Posterior vena cava (tissue), 2 donors: ENCODE results near the gene DCAF5. TPM values are rescaled to one million over a fixed set of nuclear protein-coding genes. Genes with fewer than 3 reads are reported as not detected.

Experiments
- DNase-seq: peaks from one replicate; pipeline ENCODE4 v3.0.0-alpha.2; 2020; ENCODE audit warnings: low spot score
- intact Hi-C, 2 donors: fragments of 100-400 bp; cut with DNase I; formaldehyde crosslinking; loops; one replicate each; pipeline versions ENCODE4 v1.14.1 to v1.14.2; 2022 to 2023
- total RNA-seq, 2 donors: library from RNA; stranded (reverse); fragmentation: NEBNext Ultra II Directional; extraction: Animal tissue kit (Norgen Biotek cat#: 25700); gene quantifications; one replicate each; pipeline ENCODE4 v1.2.1, GENCODE V29; 2021
- donor health status: DM: yes; HTN: yes; CAD: no.
- donor health status: DM: yes; HTN: yes; CAD: no.

The DCAF5 gene
- total RNA-seq, 2 donors from 2014 or later: 42.3 to 50.0 TPM

DNA sequence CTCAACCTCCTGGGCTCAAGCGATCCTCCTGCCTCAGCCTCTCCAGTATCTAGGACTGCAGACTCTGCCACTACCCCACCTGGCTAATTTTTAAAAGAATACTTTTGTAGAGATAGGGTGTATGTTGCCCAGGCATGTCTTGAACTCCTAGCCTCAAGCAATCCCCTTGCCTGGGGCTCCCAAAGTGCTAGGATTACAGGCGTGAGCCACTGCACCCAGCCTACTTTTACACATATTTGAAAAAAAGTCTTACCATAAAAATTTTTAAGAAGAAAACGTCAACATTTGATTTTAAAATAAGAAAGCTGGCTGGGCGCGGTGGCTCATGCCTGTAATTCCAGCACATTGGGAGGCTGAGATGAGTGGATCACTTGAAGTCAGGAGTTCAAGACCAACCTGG, 46.5 kb downstream of the DCAF5 start:
- intact Hi-C loops: no loop called here
- no peak for DNase-seq

DNA sequence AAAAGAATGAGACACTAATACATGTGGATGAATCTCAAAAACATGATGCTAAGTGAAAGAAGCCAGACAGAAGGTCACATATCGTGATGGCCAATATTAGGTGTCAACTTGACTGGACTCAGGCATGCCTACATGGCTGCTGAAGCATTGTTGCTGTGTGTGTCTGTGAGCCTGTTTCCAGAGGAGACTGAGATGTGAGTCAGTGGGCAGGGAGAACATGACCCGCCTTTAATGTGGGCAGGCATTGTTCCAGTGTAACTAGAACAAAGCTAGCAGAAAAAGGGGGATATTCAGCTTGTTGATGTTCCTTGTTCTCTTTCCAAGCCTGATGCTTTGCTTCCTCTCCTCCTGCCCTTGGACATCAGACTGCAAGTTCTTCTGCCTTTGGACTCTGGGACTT, 47.6 kb downstream of the DCAF5 start:
- no peak for DNase-seq
- intact Hi-C loops: no loop called here

DNA sequence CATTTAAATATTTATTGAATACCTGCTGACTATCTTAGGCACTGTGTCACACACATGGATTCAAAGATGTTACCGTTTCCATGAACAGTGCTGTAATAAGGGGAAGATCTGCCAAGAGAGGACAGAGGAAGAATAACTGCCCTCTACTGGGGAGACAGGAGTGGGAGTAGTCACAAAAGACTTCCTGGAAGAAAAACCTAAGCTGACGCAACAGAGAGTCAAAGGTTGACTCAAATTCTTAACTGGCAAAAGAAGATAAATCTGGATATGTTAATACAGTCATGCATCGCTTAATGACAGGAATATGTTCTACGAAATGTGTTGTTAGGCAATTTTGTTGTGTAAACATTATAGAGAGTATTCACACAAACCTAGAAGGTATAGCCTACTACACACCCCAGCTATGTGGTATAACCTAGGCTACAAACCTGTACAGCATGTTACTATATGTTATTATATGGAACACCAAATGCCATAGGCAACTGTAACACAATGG, 51.5 kb downstream of the DCAF5 start:
- DNase-seq: no peak
- intact Hi-C loops: no loop called here

DNA sequence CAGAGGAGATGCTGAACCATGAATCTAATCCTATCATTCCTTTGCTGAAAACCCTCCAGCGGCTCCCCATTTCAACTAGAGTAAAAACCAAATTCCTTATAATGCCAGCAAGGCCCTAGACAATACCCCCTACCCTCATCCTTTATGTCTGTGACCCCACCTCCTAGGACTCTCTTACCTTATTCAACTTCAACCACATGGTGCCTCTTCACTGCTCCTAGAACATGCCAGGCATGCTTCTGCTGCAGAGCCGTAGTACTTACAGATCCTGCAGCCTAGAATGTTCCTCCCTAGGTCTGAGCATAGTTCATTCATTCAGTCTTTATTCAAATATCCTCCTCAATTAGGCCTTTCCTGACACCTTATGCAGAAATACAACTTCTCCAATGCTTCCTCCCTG, 54.9 kb downstream of the DCAF5 start:
- DNase-seq: no peak

DNA sequence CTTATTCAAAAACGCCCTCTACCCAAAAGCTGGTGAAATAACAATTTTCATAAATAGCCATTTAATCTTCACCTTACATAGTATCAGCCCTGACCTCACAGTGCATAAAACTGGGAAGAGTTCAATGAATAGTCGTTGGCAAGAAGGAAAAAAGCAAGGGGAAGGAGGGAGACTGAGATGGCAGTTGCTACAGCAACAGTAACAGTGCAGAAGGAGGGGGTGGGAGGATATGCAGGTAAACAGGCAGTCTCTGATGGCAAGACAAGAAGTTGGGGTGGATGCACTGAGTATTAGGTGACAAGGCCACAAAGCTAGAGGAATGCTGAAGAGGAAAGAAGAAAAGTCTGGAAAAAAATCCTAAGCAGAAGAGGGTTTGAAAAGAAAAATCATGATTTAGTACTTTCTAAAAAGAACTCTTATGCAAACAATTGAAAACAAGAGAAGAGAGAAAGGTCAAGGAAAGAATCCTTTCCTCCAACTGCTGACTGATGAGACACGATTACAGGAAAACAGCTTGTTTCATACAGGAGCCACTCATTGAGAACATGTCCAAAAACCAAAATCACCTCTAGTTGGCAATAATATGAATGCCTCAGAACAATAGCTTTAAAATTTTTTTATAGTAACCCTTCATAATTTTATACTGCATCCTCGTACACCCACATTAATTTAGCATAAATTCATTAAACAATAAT, 56.0 kb downstream of the DCAF5 start:
- DNase-seq: no peak
- intact Hi-C loops: loop anchor here (5.0 to 10.0 kb wide), 2 partner anchors 182 to 185 kb away; no protein-coding TSS in a partner anchor

More for the DNA sequence above, 54.9 kb downstream of the DCAF5 start:
- intact Hi-C loops: loop anchor here (5.0 to 10.0 kb wide), 2 partner anchors 183 to 186 kb away; no protein-coding TSS in a partner anchor

DNA sequence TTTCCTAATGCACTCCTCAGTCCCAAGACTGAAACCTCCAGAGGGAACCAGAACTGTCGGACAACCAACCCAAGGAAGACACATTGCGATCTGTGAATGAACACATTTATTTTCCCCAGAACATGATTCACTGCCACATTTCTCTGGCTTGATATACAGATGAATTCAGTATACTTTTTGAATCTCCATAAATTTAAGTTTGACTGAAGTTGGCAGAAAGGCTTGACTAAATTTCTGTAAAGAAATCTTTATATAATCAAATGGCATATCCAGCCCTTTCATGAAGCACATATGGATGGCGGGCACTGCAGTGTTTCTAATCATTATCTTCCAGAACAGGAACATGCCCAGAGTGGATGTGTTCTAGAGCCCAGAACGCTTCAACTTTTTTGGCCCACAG, 56.7 kb downstream of the DCAF5 start:
- no peak for DNase-seq
- intact Hi-C loops: loop anchor here (5.0 to 10.0 kb wide), 2 partner anchors 181 to 184 kb away; no protein-coding TSS in a partner anchor

DNA sequence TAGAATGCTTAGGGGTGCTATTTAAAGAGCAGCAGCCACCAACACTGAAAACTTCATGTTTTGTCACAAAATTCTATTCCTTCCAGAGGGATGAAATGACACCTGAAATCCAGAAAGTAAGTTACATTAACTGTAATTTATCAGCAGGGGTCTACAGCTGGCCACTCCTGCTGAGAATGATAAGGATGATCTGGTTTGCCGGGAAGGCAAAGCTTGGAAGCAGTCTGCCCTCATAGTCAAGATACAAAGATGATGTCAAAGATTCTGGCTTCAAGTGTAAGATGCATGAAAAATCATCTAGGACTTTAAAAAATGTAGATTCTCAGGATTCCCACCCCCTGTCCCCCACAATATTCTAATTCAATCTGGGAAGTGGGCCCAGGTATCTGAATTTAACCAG, 58.4 kb downstream of the DCAF5 start:
- no peak for DNase-seq
- intact Hi-C loops: loop anchor here in 1 of 2 donors (10.0 kb wide), 1 partner anchor 180 kb away; no protein-coding TSS in a partner anchor

DNA sequence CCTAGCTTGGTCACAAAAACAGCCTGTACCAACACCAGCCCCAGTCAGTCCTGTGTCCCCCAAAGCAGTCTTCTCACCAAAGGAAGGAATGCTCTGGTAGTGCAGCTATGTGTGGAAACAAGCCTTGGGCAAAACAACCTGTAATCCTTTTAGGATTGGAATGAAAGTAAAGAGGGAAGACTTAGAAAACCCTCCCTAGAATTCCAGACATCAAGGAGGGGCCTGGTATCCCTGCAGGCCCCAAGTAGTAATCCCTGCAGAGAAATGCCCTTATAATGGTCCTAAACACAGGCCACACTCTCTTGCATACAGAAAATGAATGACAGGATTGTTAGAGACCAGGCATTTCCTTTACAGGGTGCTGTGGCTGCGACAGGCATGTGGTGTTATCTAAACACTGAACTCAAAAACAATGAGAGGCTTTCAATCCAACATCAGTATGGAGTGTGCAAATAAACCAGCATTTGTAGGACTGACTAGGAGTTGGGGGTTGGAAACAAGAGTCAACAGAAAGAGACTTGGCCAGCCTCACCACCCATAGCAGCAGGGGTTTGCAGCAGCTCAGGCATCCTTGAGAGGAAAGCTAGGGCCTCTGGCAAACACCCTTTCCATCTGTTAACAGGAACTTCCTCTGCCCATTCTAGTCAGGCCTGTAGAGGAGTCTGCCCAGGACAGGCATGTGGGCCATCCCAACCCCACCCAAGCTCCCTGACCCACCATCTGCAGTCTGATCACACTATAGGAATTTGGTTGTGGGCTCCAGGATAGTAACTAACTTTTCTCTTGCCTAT, 59.1 kb downstream of the DCAF5 start:
- DNase-seq: no peak
- intact Hi-C loops: loop anchor here in 1 of 2 donors (10.0 kb wide), 1 partner anchor 179 kb away; no protein-coding TSS in a partner anchor

DNA sequence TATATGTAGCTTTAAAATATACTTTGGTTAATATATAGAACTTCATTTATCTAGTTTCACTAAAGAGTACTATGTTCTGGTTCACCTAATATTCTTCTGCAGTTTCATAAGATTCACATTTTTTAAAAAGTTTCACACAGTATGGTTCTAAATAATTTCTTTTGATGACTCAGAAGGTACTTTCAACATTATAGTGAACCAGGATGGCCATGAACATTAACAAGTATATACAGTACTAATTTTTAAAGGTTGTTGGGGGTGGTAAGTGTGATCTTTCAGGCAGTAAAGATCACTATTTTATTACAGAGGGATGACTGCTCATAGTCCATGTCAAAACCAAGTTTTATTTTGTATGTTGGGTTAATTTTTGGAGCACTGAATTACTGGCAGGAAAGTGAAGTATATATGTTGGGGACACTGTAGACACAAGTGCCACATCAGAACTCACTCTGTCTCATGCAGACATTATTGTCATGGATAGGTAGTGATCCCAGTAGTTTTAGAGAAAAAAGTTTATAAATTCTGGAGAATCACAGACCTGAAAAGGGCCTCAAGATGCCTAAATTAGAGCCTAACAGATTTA, 60.0 kb downstream of the DCAF5 start:
- DNase-seq: no peak
- intact Hi-C loops: loop anchor here in 1 of 2 donors (10.0 kb wide), 1 partner anchor 178 kb away; no protein-coding TSS in a partner anchor

DNA sequence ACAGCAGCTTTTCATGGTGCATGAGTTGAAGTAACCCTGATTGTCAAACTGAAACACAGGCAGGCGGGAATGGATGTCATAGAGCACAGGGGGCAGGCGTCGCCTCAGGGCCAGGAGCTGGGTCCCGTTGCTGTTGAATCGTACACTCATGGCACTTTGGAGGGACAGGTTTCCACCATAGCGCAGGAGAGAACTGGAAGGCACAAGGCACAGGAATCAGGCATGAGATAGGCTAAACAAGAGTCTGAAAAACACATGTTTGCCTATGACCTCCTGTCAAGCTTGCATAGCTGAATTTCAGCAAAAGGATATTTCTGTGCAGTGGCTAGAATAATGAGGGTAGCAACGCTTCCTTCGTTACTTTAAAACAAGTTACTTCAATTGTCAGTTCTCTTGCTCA, 61.2 kb downstream of the DCAF5 start:
- DNase-seq: no peak
- intact Hi-C loops: loop anchor here in 1 of 2 donors (2.0 to 10.0 kb wide), 2 partner anchors 51 to 177 kb away; no protein-coding TSS in a partner anchor

DNA sequence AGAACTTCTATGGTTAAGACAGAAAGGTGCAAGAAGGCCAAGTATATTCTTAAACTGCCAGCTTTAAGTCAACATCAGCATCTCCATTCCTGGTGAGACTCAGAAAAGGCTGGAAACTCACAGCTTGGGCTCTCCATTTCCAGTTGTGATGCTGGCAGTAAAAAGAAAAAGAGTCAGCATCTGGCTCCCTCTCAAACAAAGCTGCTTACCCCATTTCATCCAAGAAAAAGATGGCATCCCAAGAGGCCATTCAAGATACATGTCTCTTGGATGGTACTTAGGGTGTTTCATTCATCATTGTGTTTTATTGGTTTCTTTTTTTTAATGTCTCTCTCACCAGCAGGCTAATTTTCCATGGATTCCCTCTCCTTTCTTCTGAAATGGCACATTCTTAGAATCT, 61.9 kb downstream of the DCAF5 start:
- no peak for DNase-seq
- intact Hi-C loops: loop anchor here in 1 of 2 donors (2.0 to 10.0 kb wide), 2 partner anchors 50 to 176 kb away; no protein-coding TSS in a partner anchor

DNA sequence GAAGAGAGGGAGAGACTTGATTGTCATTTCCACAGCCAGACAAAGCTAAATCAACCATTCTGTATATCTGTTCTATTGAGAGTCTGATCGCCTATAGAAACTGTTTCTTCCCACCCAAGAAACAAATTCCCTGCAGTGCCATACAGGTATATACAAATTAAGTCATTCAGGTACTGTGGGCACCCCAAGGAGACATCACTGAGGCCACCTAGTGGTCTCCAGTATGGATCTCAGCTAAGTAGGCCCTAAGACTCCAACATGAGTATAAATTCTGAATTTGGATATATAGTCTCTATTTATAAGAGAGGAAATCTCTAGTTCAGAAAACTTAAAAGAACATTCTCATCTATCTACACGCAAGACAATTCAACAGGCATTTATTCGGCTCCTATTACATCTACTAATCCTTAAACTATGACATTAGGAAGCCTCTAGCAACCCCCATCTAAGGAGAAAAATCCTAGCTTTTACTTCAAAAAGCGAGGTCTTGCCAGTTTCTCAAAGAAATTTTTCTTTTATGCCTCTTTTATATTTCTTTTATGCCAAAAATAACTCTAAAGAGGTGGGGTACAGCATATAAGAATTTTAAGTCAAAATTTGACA, 62.6 kb downstream of the DCAF5 start:
- DNase-seq: no peak
- intact Hi-C loops: loop anchor here in 1 of 2 donors (2.0 to 10.0 kb wide), 2 partner anchors 49 to 175 kb away; no protein-coding TSS in a partner anchor

DNA sequence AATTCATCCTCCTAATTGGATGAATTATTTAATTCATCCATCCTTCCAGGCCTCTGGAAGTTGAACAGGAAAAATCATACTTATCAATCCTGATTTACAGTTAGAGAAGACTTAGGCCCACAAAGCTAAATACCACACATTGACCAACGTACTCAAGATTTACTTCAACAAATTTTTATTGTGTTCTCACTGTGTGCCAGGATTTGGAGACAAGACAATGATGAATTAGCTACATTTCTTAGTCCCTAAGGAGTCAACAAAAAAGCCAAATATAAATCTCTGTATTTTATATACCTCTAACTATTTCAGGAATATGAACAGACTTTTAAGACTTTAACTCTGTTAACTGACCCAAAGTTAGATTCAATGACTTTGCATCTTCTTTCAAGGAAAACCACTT, 63.9 kb downstream of the DCAF5 start:
- no peak for DNase-seq
- intact Hi-C loops: loop anchor here in 1 of 2 donors (5.0 kb wide), 1 partner anchor 87 kb away; no protein-coding TSS in a partner anchor

DNA sequence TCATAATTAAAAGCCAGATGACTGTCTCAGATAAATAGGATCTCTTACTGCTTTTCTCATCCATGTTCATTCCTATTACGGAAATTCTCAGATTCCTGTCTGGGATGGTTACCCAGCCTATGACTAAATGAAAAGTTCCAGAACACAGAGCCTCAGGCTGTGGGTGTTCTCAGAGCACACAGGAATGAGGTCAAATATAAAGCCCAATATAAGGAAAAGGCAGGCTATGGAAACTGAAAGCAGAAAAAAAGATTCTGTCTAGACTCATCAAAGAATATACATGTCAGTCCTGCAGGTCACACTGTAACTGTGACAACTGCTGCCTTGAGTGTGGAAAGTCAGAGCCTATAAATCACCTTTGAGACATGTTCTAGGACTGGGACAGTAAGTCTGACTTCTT, 64.3 kb downstream of the DCAF5 start:
- intact Hi-C loops: loop anchor here in 1 of 2 donors (5.0 kb wide), 1 partner anchor 86 kb away; no protein-coding TSS in a partner anchor
- DNase-seq: no peak

DNA sequence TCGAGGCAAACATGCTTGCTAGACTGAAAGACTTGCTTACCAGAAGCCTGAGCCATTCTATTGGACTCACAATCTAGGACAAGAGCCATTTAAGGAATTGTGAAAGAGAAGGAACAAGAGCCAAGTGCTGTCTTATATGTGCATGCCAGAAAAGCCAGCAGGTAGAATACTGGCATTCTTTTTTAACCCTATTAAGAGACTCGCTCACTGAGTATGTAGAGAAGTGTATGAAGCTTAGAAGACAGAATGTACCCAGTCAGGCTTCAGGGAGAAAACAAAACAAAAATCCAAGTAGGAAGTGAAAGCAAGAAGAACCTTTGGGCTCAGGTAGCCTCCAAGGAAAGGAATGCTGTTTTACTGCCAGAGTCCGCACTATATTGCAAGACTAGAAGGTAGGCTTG, 65.9 kb downstream of the DCAF5 start:
- no peak for DNase-seq
- intact Hi-C loops: loop anchor here in 1 of 2 donors (5.0 kb wide), 1 partner anchor 85 kb away; no protein-coding TSS in a partner anchor

DNA sequence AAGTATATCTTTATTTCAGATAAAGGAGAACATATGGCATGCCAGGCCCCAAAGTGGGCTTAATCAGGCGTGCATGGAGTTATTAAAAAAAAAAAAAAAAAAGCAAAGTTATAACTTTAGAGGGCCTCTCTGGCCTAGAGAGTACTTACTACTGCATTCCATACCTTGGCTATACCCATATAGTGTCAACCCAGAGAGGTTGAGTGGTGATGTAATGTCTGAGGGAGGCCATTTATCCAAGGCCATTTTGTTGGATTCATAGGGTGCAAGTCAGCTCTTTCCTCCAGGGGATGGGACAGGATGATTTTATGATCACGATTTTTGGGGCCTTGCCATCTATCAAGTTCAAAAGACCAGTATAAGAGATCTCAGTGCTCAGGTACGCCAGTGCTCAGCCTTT, 66.4 kb downstream of the DCAF5 start:
- intact Hi-C loops: loop anchor here in 1 of 2 donors (5.0 kb wide), 1 partner anchor 84 kb away; no protein-coding TSS in a partner anchor
- DNase-seq: no peak

DNA sequence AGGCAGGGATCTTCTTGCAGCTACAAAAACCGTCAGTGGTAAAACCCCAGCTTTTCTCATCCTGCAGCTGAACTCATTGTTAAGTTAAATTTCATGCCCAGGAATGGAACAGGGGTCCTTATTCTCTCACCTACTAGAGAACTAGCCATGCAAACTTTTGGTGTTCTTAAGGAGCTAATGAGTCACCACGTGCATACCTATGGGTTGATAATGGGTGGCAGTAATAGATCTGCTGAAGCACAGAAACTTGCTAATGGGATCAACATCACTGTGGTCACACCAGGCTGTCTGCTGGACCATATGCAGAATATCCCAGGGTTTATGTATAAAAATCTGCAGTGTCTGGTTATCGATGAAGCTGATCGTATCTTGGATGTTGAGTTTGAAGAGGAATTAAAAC, 68.9 kb downstream of the DCAF5 start:
- intact Hi-C loops: no loop called here
- no peak for DNase-seq

DNA sequence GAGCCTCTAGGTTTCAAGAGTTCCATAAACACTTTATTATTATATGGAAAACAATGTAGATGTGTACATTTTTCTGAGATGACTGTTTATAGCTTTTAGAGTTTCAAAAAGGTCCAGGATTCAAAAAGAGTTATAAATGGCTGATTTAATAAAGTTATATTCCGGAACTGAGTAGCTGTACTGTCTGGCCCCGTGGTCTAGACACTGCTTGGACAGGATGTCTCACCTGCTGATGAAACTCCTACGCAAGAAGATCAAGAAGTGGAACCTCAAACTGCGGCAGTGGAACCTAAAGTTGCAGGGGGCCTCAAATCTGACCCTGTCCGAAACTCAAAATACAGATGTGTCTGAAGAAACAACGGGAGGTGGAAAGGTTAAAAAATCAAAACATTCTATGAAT, 69.7 kb downstream of the DCAF5 start:
- DNase-seq: no peak
- intact Hi-C loops: no loop called here

DNA sequence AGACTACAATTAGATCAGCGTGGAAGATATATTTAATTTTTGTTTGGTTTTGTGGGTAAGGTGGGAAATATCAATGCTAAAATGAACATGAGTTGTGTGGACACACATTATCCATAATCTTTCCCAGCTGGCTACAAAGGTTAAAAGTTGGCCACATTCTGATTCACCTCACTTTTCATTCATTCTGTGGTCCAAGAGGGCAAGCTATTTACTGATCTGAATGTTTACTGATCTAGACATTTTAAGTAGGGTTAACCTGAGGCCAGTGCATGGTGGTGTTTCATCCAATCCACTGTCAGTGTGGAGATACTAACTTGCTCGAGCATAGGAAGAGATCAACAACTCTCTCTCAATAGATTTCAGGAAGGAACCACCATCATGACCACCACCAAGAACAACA, 71.6 kb downstream of the DCAF5 start:
- DNase-seq: no peak
- intact Hi-C loops: no loop called here
